Measurements from ENCODE around the gene CARD16.

Gene CARD16

GRCh38 chr11:104995001-104995408 lies 50.1 kb downstream of the CARD16 start:
- CTCF ChIA-PET, result no interaction called here
- TF ChIP-seq CTCF (IDR thresholded peaks at IDR 0.05; ENCODE audit: insufficient read depth, low read length, missing control alignments), result no peak
- POLR2A ChIA-PET, result no interaction called here
- H3K4me3 ChIP-seq (ENCODE audit: low read depth, low read length), result no peak overlapping the region
- no peak for DNase-seq (ENCODE audit: low read depth, low spot score)

GRCh38 chr11:104992781-104993180 lies 52.4 kb downstream of the CARD16 start:
- TF ChIP-seq CTCF (IDR thresholded peaks at IDR 0.05; ENCODE audit: insufficient read depth, low read length, missing control alignments), result no peak
- CTCF ChIA-PET, result no interaction called here
- no peak for DNase-seq (ENCODE audit: low read depth, low spot score)
- no peak overlapping the region for H3K4me3 ChIP-seq (ENCODE audit: low read depth, low read length)
- POLR2A ChIA-PET, result no interaction called here

GRCh38 chr11:104991994-104992393 lies 53.1 kb downstream of the CARD16 start:
- no peak for TF ChIP-seq CTCF (IDR thresholded peaks at IDR 0.05; ENCODE audit: insufficient read depth, low read length, missing control alignments)
- no peak overlapping the region for H3K4me3 ChIP-seq (ENCODE audit: low read depth, low read length)
- no peak for DNase-seq (ENCODE audit: low read depth, low spot score)
- ChIA-PET CTCF (no interaction called here), POLR2A (no interaction called here)
